ENCODE measurements around the gene CD79B.

CD79B gene

DNA sequence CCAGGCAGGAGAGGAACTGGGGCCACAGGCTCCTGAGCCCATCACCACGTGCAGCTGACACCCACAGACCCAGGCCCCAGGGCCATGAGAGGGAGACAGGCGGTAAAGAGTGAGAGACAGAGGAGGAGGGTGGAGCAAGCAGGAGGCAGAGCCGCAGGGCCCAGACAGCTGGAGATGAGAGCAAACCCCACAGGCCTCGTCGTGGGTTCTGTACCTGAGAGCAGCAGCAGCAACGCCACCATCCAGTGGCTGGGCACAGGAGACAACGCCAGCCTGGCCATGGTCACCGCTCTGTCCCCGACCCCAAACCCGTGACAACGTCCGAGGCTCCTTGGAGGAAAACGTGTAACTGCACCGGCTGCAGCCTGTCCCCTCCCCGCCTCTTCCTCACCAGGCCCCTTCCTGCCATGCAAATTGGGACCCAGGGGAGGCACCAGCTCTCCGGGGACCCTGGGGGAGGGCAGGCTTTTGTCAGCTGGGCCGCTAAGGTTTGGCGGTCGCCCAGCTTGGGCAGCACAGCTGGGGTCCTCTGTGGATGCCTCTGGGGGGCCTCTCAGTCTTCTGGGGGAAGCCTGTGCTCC lies at the start of gene CD79B:
TSS of gene CD79B (minus strand) at position 351 of the 581 bp plus-strand sequence. CDS start at position 281, 70 bp downstream.
- DNase-seq = peak; percentile 18

DNA sequence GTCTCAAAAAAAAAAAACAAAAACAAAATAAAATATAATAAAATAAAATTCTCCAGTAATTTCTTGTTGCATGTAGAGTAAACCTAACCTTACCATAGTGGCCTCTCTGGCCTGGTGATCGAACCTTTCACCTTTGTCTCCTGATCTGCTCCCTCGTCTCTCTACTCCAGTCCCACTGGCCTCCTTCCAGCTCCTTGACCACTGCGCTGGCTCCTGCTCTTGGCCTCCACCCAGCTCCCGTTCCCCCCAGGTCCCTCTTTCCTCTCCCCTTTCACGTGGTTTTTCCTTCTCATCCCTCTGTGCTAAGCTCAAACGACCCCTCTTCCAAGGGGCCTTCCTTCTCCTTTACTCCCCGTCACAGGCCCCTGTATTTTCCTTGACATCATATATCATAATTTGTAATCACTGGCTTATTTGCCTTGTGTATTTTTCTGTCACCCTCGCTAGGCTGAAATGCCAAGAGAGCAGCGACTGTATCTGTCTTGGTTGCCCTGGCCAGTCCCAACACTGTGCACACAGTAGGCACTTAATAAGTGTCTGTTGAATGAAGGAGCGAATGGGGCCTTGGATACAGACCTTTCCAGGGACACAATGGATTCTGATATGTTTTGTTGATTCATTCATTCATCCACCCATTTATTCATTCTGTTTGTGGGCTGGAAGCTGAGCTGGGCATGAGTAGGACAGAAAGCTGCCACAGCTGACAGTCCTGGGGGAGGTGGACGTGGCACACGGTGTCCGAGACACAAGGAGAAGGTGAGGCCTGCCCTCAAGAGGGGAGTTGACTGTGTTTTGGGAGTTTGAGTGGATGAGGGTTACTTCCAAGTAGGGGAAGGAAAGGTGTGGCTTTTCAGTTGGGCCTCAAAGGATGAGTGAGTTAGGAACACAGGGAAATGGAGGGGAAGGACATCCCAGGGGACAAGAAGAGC lies 46.4 kb upstream of the CD79B start:
- no peak for DNase-seq

DNA sequence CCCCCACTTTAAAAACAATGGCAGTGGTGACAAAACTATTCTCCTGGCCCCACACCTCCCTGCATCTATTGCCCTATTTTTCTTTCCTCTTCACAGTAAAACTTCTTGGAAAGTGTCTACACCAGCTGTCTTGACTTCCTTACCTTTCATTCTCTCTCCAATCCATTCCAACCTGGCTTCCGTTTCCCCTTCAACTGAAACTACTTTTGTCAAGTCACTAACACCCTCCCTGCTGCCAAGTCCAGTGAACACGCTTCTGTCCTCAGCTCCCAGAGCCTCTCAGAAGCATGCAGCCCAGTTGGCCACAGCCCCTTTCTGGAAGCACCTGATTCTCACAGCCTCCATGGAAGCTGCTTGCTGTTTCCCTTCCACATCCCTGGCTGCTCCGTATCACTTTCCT lies 44.6 kb upstream of the CD79B start:
- no peak for DNase-seq

DNA sequence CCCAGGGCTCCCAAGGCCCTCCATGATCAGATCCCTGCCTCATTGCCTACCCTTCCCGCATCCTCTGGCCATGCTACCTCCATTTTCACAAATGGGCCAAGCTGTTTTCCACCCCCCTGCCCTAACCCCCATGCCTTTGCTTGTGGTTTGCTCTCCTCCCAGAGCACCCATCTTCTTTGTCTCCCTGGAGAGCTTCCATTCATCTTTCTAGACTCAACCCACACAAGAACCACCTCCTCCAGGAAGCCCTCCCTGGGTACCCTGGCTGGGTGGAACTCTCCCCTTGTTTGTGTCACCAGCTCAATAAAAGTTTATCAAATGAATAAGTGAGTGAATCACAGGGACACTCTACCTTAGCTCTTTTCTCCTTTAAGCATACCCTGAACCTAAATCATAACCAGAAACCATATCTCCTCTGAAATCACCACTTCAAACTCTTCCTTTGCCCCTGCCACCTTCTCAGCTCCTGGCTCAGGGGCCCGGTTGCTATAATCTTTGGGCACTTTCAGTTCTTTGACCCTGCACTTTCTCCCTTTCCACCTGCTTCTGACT lies 43.5 kb upstream of the CD79B start:
- no peak for DNase-seq

DNA sequence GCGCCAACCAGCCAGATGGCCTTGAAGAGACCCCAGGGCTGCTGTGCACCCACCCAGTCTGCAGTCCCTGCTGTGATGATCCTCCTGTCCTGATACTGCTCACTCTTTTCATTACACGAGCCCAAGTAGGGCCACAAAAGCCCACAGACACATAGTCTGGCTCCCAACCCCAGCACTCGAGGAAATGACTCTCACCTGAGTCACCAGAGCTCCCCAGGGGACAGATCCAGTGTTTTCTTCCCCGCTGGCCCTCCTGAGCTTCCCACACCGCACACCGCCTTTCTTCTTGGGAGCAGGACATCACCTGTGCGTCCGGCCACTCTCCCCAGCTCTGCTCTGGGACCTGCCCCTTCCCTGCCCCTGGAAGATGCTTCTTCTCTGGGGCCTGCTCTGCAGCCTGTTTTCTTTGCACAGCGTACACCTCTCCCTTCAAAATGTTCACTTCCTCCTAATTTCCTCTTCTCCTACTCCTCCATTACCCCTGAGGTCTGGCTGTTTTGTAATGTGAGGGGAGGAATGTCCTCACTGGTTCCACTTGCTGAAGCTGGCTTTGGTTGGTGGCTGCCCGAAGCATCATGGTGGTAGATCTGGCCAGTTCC lies 42.6 kb upstream of the CD79B start:
- DNase-seq = no peak

DNA sequence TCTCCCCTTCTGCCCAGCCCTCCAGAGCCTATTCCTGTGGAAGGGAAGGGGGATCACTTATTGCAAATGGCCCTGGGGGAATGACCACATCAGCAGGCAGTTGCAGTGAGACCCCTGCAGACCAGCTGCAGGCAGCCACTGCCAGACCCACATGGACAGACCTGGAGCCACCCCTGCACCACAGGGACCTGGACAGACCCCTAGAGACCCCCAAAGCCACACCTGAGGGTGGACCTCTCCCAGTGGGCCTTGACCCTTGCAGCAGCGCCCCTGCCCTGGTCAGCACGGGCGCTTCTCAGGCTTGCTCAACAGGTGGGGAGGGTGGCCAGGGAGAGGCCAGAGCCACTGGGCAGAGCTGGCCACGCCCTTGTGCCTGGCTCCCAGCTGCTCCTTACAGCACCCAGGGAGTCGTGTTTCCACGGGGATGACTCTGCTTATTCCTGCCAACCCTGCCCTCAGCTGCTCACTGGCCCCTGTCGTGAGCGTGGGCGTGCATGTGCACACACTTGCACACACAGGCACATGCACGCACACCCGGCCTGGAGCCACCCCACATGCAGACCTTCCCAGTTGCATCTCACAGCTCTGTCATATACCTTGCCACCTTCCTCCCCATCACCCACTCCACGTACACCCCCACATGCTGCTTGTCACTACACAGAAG lies 41.9 kb upstream of the CD79B start:
- no peak for DNase-seq

DNA sequence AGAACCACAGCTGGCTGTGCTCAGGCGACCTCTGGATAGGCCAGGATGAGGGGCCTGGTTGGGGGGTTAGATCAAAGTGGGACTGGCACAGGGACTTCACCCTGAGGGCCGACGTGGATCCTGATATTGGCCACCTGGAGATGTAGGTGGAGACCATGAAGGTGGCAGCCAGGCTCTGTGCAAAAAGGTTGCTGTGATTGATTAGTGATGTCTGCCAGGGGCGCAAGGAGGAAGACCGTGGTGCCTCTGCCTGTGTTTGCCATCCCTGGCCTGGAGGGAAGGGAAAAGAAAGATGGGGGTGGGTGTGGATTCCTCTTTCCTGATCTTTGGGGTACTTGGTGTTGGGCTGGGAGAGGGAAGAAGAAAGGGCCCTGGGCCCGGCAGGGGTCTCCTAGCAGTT lies 41.1 kb upstream of the CD79B start:
- DNase-seq = no peak

DNA sequence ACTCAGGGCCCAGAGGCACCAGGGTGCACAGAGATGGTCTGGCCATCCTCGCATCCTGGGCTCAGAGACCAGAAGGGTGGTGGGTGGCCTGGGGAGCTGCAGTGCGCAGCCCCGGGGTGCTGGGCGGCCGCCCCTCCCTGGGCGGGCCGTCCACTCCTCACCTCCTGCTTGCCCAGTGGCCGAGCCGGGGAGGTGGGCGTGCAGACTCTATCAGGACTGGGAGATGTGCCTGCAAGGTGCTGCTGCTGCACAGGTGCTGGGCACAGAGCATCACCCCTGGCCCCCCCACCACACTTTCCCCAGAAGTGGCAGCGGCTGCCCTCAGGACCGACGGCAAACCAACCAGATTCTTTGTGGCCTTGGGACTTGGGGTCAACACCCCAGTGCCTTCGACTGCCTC lies 40.7 kb upstream of the CD79B start, which contains the start of gene SCN4A:
TSS of gene SCN4A (minus strand) at position 123 of the 400 bp plus-strand sequence. CDS start at position 46, 77 bp downstream.
- DNase-seq = no peak

DNA sequence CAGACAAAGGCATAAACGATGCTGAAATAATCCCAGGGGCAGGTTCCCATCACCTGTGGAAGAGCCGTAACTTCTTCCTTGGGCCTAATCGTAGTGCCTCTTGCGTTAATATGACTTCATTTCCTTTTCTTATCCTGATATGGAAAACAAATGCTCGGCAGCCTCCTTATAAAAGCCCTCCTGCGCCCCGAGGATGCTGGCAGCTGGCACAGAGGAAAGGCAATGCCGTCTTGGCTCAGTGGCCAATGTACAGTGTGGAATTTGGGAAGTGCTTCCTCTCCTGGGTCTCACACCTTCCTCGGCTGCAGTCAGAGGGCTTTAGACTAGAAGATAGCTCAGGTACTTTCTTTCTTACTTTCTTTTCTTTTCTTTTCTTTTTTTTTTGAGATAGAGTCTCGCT lies 37.1 kb upstream of the CD79B start:
- DNase-seq = no peak

DNA sequence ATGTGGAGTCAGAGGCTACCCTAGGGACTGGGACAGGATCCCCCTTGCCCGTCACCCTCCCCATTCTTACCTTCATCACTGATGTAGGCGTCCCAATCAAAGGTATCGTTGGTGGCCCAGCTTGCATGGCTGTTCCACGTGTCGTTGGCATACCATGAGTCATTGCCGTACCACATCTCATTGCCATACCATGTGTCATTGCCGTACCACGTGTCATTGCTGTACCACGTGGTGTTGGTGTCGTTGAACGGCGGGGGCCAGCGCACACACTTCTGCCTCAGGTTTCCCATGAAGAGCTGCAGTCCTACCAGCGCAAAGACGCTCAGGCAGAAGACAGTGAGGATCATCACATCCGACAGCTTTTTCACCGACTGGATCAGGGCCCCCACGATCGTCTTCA lies 35.8 kb upstream of the CD79B start:
- DNase-seq = no peak

DNA sequence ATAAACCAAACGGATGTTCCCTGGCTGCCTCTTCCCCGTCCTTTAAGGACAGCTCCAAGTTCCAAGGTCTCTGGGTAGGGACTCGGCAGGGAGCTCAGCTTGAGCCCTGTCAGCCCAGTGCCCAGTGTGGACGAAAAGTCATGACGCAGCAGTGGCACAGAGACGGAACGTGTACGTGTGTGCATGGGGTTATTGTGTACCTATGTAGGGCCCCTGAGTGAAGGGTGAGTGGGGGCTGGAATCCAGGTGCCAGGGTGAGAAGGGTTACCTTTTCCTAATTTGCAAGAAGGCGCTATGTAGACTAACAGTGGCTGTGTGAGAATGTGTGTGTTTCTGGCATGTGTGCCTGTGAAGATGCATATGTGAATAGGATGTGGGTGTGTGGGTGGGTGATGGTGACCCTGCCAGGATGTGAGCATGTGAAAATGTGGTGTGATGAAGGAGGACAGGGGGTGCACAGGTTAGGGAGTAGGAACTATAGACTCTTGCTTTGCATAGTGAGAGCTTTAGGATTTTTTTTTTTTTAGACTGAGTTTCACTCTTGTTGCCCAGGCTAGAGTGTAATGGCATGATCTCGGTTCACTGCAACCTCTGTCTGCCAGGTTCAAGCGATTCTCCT lies 34.6 kb upstream of the CD79B start:
- DNase-seq = no peak

DNA sequence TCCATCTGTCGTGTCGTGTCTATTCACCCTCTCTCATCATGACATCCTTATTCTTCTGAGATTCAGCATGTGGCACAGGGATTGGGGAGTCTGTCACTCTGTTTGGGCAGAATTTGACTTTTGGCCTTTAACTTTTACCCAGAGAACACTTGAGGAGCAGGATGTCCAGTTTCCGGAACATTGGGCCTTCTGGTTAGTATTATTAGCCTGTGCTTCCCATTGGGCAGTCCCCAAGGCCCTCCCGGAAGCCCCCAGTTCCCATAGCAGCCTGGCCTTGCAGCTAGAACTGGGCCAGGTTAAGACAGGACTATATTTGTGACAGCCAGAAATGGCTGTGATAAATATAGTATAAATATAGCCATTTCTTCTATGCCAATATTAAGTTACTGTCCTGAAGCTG lies 31.0 kb upstream of the CD79B start:
- no peak for DNase-seq

DNA sequence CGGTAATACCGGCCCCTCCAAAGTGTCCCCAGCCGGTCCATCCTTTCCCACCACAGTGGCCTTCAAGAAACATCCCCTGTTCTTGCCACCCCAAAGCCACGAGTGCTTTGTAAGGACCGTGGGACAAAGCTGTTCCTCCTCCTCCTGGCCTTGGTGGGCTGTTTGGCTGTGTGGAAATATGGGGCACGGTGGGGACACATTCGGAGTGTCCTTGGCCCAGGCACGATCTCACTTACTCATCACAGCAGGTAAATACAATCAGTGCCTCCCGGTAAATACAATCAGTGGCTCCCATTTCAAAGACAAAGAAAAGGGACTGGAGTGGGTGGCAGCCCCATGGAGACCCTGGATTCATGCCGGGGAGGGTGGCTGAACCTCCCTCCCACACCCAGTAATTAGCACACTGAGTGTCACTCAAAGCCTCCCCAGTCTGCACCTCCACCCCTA lies 30.2 kb upstream of the CD79B start:
- no peak for DNase-seq

DNA sequence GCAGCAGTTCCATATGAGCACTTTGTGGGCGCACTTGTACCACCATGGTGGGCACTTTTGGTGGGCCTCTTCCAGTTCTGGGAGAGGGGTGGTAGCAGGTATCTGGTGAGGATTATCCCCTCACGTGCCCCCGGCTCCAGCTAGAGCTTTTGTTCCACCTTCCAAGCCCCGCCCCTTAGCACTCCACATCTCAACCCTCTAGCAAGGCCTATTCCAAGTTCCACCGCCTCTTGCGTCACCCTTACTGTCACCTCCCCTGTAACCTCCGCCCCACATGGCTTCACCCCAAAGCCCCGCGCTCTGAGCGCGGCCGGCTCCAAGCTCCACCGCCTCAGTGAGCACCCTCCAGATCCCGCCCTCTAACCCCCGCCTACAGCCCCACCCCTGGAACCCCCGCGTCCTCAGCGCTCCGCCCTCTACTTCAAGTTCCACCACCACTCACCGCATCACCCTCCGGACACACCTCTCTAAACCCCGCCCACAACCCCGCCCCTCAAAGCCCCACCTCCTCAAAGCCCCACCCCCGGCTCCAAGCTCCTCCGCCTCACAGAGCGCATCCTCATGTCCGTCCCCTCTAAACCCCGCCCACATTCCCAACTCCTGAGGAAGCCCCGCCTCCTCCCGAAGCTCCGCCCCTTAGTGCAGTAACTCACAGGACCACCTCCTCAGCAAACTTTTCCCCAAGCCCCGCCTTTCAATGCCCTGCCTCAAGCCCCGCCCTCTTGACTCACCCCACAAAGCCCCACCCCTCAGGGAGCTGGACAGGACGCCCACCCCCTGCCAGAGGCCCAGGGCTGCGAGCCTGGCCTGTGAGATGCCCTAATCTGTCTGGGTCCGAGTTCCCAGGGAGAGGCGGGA lies 29.5 kb upstream of the CD79B start:
- peak; percentile 63 for DNase-seq

DNA sequence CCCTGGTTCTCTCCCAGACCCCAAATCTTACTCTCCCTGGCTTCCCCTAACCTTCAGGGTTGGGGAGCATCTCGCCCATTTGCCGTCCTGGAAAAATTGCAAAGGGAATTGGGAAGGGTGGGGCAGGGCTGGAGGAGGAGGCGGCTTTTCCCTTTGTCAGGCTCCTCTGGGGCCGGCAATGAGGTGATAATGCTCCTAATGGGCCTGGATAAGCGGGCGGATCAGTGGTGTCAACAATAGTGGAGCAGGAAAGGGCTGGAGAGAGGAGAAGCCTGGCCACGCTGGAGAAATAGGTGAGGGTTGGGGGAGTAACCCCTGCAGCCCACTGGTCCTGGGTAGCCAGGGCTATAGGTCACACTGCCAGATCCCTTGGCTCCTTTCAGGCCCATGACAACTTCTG lies 28.3 kb upstream of the CD79B start:
- no peak for DNase-seq

DNA sequence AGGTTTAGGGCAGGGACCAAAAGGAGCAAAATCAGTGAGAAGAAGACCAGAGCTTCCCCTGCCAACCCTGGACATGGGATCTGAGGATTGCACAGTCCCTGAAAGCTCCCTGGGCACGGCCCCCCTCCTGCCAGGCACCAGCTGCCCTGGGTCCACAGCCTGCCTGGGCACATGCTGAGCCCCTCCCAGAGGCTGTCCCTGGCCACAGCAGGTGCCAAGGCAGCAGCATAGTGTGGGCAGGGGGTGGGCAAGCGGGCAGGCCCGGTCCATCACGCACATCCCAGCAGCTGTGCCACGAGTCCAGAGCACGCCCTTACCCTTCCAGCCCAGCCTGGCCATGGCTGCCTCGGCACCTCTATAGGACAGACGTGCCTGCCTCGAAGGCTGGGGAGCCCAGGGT lies 27.9 kb upstream of the CD79B start:
- DNase-seq = no peak

DNA sequence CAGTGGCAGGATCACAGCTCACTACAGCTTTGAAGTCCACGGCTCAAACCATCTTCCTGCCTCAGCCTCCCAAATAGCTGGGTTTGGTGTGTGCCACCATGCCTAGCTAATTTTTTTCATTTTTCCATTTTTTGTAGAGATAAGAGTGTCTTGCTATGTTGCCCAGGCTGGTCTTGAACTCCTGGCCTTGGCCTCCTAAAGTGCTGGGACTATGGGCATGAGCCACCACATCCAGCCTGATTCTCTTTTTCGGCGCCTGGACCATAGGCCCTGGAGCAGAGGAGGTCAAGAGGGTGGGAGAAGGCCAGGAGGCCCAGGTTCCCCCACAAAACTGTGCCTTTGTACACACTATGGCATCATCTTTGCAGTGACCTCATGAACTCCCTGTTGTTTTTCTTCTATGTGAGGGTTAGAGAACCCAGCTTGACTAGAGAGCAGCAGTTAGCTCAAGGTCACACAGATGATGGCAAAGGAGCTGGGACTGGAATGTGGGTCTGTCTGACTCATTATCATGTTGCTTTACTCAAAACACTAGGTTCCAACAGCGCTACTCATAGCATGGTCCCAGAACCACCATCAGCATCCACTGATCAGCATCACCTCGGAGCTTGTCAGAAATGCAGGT lies 24.3 kb upstream of the CD79B start:
- DNase-seq = no peak

DNA sequence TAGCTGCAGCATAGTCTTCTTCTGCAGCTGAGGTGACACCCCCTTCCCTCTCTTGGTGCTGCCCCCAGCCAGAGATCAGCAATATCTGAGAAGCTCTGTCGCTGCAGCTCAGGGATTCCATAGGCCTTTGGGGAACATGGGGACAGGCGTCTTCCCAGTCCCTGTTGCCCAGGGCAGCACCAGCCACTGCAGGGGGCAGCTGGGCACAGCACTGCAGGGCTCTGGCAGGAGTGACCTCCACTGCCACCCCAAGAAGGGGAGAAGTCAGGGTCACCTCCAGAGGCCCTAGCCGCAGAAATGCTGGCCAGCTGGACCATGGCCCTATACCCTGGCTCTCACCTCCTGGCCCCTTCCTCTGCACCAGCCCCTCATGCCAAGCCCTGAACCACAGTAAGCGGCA lies 23.7 kb upstream of the CD79B start:
- no peak for DNase-seq

DNA sequence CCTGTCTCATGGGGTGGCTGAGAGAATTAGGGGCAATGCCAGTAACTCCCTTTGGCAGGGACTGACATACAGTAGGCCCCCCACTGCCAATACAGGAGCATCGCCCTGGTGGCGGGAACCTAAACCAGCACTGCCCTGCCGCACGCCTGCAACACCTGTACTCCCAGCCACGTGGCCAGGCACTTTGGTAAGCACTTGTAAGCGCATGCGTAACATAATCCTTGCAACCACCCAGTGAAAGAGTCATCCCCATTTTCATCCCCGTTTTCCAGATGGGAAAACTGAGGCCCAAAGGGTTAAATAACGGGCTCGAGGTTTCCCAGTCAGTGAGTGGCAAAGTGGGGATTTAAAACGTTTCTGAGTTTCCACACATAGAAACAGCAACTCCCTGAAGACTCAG lies 23.1 kb upstream of the CD79B start:
- DNase-seq = no peak

DNA sequence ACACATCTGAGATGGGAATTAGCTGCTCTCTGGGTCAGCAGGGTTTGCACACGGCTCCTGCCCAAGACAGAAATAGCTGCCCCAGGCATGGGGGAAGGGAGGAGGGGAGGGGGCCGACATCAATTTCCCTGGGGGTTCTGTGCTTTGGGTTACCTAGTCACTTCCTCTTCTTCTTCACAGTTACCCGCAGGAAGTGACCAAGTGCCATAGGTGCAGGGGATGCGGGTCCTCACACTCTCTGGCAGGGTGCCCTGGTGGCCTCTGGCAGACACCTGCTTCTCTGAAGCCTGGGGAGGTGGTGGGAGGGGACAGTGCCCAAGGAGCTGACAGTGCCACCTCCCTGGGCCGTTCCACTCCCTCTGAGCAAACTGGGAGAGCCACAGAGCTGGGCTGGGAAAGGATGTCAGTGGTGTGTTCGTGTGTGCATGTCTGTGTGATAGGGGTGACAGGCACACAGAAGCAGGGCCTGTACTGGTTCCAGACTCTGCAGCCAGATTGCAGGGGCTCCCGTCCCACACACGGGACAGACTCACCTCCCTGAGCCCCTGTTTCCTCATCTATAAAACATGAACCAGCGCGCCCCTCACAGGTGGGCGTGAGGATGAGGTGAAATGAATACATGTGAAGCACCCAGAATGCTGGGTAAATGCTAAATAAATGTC lies 22.4 kb upstream of the CD79B start:
- no peak for DNase-seq
